ENCODE measurements around the gene ROS1. TPM values are rescaled to one million over a fixed set of nuclear protein-coding genes. Genes with fewer than 3 reads are reported as not detected.
"Not testable (repeated sequence)": the region's sequence is repeated elsewhere in the genome, so short reads cannot be mapped to it uniquely, and the experiment has no call there.

ROS1 gene
- total RNA-seq, 1 donor from 2014 or later = not detected

DNA sequence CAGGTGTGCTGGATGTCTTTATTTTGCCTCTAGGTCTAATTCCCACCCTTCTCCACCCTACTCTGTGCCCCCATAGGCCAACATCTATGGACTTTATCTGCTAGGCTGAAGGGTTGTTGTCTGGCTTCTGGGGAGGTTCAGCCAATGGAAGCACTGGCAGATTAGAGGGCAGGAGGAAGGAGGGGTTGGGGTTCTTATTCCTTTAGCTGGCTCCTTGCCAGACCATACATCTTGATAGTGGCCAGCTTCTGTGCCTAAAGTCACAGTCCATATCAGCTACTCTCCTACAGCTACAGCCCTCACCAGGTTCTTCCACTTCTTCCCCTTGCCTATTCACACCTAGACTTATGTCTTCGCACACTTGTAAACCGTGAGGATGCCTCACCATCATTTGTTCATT lies 41.1 kb downstream of the ROS1 start:
- no peak for DNase-seq (ENCODE audit: low read depth in 2 of 2)

DNA sequence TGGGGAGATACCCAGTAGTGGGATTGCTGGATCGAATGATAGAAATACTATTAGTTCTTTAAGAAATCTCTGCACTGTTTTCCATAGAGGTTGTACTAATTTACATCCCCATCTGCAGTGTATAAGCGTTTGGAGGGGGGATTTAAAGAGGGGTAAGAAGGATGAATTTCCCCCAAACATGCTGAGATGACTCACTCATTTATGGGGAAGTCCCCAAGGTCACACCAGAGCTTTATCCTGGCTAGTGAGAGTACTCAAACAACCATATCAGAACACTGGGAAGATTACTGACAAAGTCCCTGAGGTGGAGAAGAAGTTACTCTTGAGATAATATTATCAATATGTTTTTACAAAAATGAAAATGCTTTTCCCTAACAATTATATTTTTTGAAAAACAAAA lies 44.0 kb downstream of the ROS1 start:
- DNase-seq (ENCODE audit: low read depth in 2 of 2) = no peak

DNA sequence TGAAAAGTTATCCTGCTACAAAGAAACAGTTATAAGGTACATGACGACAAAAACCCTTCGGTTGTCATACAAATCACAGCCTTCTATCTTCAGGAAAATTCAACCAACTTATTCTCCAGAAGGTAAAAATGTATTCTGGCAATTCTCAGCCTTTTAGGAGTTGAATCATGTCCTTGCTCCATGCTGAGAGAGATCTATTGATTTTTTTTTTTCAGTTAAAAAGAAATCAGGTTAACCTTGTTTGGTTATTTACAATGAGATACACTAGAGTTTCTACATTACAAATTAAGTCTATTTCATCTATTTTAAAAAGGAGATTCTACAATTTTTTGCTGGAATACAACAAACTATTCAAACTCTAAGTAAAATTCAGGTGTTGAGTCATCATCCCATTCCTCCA lies 45.4 kb downstream of the ROS1 start:
- DNase-seq (ENCODE audit: low read depth in 2 of 2) = no peak

DNA sequence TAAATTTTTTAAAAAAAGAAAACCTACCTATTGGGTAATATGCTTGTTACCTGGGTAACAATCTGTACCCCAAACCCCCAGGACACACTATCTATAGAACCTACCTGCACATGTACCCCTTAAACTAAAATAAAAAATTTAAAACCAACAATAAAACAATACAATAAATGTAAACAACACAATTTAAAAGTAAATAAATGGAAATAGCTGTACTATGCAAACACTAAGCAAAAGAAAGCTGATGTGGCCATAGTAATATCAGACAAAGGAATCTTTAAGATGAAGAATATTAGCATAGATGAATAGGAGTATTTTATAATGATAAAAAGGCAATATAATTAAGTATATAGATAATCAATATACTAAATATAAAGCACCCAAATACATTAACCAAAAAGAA lies 50.3 kb downstream of the ROS1 start:
- no peak for DNase-seq (ENCODE audit: low read depth in 2 of 2)

DNA sequence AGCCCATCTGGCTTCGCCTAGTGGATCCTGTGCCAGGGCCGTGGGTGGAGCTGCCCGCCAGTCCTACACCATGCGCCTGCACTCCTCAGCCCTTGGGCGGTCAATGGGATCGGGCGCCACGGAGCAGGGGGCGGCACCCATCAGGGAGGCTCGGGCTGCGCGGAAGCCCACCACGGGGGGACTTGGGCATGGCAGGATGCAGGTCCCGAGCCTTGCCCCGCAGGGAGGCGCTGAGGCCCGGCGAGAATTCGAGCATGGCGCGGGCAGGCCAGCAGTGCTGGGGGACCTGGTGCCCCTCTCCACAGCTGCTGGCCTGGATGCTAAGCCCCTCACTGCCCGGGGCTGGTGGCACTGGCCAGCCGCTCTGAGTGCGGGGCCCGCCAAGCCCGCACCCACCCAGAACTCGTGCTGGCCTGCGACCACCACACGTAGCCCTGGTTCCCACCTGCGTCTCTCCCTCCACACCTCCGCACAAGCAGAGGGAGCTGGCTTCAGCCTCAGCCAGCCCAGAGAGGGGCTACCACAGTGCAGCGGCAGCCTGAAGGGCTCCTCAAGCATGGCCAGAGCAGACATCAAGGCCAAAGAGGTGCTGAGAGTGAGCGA lies 52.4 kb downstream of the ROS1 start:
- DNase-seq (ENCODE audit: low read depth in 2 of 2) = no peak

DNA sequence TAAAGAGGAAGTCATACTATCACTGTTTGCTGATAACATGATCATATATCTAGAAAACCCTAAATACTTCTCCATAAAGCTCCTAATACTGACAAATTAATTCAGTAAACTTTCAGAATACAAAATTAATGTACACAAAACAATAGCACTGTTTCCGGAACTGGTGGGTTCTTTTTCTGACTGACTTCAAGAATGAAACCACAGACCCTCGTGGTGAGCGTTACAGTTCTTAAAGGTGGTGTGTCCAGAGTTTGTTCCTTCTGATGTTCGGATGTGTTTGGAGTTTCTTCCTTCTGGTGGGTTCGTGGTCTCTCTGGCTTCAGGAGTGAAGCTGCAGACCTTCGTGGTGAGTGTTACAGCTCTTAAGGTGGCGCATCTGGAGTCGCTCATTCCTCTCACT lies 53.5 kb downstream of the ROS1 start:
- not testable (repeated sequence) for DNase-seq (ENCODE audit: low read depth in 2 of 2)

DNA sequence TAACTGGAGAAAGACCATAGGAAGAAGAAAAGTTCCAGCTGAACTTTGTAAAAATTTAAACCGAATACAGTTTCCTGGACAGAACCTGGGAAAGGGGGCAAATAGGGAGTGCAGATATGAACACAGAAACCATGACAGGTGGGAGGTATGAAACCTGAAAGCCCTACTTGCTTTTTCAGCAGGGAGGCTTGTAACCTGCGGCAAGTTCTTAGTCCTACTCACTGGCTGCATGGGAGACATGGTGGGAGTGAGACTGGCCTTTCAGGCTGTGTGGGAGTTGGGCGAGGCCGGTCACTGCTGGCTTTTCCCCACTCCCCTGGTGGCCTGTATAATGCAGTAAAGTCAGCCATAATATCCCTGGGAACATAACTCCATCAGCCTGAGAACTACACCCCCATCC lies 54.2 kb downstream of the ROS1 start:
- DNase-seq (ENCODE audit: low read depth in 2 of 2) = no peak

DNA sequence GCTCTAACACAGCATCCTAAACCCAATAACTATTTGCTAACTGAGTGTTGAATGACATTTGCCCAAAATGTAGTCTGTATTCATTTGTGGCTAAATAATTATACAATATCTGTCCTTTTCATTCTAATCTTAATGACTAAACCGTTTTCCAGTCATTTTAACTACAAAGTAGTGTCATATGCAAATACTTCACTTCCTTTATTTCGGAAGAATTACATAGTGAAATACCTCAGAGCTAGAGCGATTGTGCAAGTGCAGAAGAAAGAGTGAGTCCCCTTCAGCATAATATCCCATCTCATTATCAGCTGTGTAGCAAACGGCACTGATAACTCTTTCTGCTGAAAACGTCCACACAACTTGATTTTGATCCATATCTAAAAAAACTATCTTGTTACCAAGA lies 66.2 kb downstream of the ROS1 start:
- no peak for DNase-seq (ENCODE audit: low read depth in 2 of 2)

DNA sequence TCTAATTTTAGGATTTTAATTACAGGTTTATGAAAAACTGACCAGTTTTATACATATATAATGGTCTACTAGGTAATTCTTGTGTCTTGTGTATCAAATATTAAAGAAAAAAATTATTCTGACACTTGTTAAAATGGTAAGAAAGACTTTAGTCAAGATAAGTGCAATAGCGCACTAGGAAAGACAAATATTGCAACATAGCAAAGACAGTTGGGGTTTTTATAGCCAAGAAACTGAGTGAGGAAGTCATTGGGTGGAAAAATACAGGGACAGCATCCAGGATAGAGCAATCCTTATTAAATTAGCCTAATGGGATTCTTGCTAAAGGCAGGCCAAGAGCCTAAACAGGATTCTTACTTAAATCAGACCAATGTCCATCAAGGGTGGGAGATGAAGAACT lies 71.1 kb downstream of the ROS1 start:
- DNase-seq (ENCODE audit: low read depth in 2 of 2) = no peak

DNA sequence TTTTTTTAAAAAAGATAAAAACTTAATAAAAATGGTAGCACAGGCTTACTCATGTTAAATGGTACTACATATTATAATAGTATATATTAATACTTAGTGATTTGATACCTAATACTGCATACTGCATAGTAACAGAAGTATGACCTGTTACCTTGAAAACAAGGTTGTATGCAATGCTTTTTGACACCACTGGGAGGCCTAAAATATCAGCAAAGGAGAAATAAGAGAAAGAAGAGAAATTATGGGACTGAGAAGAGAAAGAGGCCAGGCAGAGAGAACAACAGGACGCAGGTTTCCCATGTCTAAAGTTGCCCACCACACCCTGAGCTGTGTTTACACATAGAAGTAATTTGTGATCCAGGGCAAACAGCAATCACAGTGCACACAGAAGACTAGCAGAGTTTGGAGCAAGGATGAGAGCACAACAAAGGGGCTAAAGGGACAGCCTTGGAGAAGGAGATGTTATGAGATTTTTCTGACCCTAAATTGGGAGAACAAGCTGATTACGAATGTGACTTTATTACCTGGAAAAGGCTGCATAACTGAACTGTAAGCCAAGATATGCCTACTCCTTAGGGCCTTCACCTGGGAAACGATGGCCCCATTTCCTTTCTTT lies 73.2 kb downstream of the ROS1 start:
- DNase-seq (ENCODE audit: low read depth in 2 of 2) = peak in 1 of 2 donors; percentile 15

DNA sequence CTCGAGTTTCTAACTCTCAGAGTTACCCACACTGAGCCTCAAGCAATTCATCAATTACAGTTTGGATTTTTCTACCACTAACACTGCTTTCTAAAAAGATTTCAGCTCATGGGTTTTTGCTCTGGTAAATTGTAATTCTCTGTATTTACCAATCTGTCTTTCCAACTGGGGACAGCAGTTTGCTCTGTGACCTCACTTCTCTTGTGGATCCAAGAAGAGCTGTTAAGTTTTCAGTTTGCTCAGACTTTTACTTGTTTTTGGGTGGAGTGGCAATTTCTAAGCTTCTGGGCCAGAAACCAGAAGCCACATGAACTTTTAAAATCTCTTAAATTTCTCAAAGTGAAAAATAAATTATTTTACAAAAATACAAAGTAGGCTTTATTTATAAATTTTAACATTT lies 74.2 kb downstream of the ROS1 start:
- DNase-seq (ENCODE audit: low read depth in 2 of 2) = no peak

DNA sequence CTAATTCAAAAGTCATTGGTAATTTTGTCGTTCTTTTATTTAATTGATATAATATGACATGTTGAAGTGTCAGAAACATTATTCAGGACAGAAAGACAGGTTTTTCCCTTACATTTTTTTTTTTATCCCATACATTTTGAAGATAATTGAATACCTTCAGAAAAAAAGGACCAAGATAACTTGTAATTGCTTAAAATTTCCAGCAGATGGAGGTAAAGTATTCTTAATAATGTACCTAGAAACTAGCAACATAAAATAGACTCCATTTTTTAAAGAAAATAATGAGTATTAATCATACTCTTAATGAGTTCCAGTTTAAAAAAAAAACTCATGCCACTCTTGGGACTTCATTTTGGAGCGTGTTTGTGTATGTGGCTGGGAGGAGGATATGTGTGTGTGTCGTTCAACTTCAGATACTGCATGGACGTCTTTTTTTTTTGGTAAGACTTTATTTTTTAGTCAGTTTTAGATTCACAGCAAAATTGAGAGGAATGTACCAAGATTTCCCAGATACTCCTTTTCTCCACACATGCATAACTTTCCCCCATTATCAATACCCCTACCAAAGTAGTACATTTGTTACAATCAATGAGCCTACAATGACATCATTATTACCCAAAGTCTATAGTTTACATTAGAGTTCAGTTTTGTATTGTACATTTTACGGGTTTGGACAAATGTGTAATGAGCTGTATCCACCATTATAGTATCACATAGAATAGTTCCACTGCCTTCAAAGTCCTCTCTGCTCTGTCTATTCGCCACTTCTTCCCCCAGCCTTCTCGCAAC lies 79.4 kb downstream of the ROS1 start:
- peak in 1 of 2 donors; percentile 9 for DNase-seq (ENCODE audit: low read depth in 2 of 2)

DNA sequence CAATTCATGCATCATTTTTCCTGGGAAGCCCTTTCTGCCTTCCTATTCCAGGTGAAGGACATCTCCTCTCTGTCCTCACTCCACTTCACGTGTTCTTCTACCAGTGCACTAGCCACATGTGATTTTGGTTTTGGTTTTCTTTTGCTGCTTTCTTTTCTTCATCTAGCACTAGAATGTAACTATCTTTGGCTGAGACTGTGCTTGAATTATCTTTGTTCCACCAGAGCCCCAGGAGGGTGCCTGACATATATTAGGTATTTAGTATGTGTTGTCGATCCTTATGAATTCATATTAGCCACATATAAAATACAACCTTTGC lies 80.5 kb downstream of the ROS1 start:
- DNase-seq (ENCODE audit: low read depth in 2 of 2) = no peak

DNA sequence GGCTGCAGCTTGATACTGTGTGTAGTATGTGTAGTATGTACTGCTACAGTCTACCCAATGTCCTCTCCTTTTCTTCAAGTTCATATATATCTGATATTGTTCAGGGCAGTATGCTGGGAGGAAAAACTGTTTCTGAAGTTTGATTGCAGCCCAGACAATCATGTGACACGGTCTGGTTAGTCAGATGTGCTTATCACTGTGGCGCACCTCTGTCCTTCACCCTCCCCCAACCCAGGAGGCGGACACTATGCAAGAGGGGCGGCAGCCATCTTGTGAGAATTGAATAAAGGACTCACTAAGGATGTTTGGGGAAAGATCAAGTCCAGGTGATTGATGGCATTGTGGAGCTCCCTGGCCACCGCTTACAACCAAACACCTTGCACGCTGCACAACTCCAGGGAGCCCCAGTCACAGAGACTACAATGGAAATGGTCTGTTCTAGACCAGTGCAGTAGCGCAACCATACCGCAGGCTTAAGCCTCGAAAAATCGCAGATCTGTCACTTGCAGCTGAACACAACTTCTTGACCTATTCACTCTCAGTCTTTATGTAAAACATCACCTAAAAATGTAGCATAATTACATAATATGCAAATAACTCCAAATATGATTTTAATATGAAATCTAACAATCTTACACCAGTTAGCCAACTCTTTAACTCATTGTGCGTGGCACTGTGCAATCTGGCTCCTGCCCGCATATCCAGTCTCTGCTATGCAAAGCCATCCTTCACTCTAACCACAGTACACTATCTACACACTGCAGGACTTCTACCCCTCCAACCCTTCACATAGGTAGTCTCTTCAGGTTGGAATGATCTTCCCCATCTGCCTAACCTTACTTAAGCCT lies 81.1 kb downstream of the ROS1 start:
- no peak for DNase-seq (ENCODE audit: low read depth in 2 of 2)

DNA sequence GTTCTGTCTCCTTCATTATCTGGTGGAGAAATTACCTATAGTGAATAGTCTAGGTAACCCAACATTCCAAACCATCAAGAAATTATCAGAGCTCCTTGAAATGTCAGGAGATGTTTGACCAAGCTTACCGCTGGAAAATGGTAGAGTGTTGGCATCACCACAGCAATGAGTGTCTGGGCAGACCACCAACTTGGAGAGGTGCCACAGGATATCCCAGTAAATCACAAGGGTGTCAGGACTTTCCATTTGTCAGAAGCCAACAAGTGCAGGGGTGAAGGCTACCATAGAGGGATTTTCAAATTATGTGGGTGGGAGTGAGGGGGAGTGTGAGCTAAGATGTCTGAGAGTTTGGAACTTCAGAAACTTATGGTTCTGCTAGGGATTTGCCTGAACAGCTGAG lies 87.2 kb downstream of the ROS1 start:
- no peak for DNase-seq (ENCODE audit: low read depth in 2 of 2)

DNA sequence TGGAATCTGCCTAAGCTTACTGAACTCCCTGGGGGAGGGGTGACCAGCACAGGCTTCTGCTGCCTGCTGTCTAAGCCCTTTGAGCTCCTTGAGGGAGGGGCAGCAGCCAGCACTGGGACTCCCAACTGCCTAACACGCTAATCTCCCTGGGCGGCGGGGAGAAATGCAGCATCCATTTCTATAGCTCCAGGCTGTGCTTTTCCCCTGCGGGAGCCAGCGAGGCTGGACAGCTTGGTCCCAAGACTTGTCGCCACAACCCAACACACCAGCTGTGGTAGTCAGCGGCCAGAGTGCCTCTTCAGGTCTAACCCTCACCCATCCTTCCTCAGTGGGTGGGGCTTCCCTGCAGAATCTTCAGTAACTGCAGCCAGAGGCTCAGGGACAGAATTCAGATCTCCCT lies 95.8 kb downstream of the ROS1 start:
- no peak for DNase-seq (ENCODE audit: low read depth in 2 of 2)

DNA sequence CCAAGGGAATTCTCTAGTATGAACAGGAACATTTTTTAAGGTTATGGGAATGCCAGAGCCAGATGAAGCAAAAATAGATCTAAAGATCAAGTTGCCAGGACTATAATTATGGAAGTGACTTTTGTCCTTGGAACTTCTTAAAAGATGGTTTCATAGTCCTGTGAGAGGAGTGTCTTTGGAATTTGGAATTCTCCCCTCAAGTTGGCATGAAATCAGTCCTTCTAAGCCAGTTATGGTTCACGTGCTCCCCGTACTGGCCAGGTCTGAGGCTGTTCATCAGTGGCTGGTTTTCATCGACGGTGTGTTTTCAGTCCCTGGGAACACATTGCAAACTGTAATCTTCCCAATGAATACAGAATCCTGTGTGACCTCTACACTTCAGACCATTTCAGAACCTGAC lies 97.2 kb downstream of the ROS1 start:
- no peak for DNase-seq (ENCODE audit: low read depth in 2 of 2)

DNA sequence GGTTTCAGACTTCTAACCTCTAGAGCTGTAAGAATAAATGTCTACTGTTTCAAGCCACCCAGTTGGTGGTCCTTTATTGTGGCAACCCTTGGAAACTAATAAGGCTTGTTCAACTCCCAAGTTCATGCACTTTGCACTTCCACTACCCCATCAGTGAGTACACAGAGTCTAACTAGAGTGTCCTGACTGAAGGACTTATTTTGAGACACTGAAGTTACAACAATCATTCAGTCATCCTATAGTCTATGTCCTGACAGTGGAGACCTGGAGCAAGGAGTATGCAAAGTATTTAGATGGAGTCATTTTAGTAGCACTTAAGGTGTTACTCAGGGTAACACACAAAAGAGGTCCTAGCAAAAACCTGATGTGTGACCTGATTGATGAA lies 97.7 kb downstream of the ROS1 start:
- DNase-seq (ENCODE audit: low read depth in 2 of 2) = no peak

DNA sequence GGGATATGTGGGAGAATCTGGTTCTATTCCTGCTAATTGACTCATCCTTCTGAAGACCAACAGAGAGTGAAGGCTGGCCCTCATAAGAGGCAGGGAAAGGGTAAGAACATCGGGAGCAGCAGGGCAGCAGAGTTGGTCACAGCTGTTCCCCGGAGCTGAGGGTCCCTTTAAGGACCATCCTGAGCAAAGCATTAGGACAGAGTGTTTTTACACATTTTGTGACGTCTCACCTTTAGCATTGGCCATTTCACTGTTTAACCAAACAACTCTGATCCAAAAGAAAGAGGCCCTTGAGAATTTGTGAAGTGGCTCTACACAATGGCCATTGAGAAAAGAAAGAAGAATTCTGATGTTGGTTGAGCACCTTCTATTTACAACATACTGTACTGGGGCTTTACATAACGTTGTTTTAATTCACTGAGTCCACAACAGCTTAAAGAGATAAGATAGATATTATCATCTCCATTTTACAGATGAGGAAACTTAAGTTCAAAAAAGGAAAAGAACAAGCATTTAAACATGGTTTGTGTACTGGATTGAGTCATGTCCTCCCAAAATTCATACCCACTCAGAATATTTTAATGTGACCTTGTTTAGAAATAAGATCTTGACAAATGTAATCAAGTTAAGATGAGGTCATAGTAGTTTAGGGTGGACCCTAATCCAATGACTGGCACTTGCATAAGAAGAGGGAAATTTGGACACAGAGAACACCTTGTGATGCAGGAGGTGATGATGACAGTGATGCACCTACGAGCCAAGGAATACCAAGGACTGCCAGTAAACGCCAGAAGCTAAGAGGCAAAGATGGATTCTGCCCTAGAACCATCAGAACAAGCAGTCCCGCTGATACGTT lies 98.4 kb downstream of the ROS1 start:
- no peak for DNase-seq (ENCODE audit: low read depth in 2 of 2)

DNA sequence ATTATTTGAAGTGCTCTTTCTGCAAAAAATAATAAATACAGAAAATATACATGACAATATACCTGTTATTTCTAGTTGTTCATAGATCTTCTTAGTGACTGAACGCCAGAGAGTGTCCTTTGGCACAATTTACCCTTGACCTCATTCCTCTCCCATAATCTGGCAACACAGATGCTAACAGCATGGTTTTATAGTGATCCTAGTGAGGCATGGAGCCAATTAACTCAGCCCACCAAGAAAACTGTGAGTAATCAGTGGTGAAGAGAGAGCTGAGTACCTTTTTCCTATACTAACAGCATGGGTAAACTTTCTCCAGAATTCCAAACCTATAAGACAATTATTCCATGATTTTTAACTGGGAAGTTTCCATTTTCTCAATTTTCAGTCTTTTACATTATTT lies 99.3 kb downstream of the ROS1 start:
- DNase-seq (ENCODE audit: low read depth in 2 of 2) = no peak

DNA sequence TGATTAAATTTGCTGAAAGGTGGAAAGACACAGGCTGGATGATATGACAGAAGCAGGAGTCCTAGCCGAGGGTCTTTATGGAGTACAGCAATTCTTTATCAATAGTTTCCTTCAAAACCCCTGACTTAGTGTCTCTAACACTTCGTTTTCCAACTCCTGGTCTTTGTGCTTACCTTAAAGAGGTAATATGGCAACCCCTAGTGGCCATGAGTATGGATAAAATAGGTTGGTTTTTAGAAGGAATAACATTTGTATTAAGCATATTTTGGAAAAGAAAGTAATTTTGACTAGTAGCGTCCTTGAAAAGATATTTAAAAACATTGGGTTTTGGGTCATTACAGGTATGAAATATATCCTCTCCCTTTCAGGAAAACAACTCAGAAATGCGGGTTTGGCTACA lies 108.5 kb downstream of the ROS1 start:
- DNase-seq (ENCODE audit: low read depth in 2 of 2) = peak in 1 of 2 donors; percentile 9
